Keratinocyte (primary cell): ENCODE results near the gene CAPN15.

Source experiments
- EZH2 ChIP-seq: IDR thresholded peaks from one replicate; pipeline ENCODE4 v1.6.1; 2012; ENCODE audit warnings: inconsistent platforms, mild to moderate bottlenecking, low read length, moderate library complexity
- TF ChIP-seq, protein P1 (sequence below), 3 experiments: IDR thresholded peaks in 1 of 3; conservative IDR thresholded peaks in 1 of 3; optimal IDR thresholded peaks in 1 of 3; 2 replicates in 2 of 3; 3 replicates in 1 of 3; pipeline versions ENCODE3 to v1.5.1; 2011; ENCODE audit warnings: low read length in 3 of 3, mild to moderate bottlenecking in 3 of 3, moderate library complexity in 2 of 3, control low read depth in 1 of 3, inconsistent platforms in 1 of 3; ENCODE audit not compliant: insufficient read depth in 2 of 3; ENCODE audit errors: extremely low read depth in 1 of 3

DNA sequence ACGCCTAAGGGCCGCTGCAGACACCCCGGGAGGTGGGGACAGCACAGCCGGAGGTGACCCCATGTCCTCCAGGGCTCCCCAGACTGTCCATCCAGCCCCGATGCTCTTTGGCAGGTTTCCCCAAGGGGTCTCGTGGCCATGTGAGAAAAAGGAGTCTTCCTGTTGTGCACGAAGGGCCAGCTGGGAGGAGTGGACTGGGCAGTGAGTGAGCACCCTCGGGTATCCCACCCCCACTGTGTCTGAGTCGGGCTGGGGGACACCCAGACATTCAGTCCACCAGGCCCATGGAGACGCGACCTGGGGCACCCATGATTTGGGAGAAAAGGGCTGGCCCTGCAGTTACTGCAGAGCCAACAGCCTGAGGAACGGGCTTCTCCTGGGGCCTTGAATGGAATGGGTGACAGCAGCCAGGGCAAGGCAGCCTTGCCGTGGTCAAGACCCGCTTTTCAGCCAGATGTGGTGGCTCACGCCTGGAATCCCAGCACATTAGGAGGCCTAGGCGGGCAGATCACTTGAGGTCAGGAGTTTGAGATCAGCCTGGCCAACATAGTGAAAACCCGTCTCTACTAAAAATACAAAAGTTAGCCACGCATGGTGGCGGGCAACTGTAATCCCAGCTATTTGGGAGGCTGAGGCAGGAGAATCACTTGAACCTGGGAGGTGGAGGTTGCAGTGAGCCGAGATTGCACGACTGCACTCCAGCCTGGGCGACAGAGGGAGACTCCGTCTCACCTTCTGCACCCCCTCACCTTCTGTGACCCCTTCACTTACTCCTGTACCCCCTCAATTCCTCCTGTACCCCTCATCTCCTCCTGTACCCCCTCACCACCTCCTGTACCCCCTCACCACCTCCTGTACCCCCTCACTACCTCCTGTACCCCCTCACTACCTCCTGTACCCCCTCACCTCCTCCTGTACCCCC, 24.1 kb upstream of the CAPN15 start:
- TF ChIP-seq, protein P1, sequence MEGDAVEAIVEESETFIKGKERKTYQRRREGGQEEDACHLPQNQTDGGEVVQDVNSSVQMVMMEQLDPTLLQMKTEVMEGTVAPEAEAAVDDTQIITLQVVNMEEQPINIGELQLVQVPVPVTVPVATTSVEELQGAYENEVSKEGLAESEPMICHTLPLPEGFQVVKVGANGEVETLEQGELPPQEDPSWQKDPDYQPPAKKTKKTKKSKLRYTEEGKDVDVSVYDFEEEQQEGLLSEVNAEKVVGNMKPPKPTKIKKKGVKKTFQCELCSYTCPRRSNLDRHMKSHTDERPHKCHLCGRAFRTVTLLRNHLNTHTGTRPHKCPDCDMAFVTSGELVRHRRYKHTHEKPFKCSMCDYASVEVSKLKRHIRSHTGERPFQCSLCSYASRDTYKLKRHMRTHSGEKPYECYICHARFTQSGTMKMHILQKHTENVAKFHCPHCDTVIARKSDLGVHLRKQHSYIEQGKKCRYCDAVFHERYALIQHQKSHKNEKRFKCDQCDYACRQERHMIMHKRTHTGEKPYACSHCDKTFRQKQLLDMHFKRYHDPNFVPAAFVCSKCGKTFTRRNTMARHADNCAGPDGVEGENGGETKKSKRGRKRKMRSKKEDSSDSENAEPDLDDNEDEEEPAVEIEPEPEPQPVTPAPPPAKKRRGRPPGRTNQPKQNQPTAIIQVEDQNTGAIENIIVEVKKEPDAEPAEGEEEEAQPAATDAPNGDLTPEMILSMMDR (optimal IDR thresholded peaks at IDR 0.05 in 1 of 3, IDR thresholded peaks at IDR 0.05 in 1 of 3, conservative IDR thresholded peaks at IDR 0.05 in 1 of 3; ENCODE audit: extremely low read depth in 1 of 3, insufficient read depth in 2 of 3, low read length in 3 of 3), result no peak
- no peak for TF ChIP-seq EZH2
